Mesendoderm (in vitro differentiated cells): ENCODE data around the gene DPP7.

Source experiments
- DNase-seq: peaks from one replicate; pipeline ENCODE4 v3.0.0; 2013
- H2AK5ac ChIP-seq: 2 replicates; pipeline ENCODE4 v1.6.1; 2013; ENCODE audit warnings: low read length, inconsistent platforms
- H2BK120ac ChIP-seq: 2 replicates; pipeline ENCODE4 v1.6.1; 2013; ENCODE audit warnings: low read depth, mild to moderate bottlenecking, low read length, moderate library complexity, mixed read lengths
- H2BK15ac ChIP-seq: replicated peaks from 2 replicates; pipeline ENCODE4 v1.6.1; 2013; ENCODE audit warnings: low read depth, mild to moderate bottlenecking, moderate library complexity
- H2BK5ac ChIP-seq: 2 replicates; pipeline ENCODE4 v1.6.1; 2013; ENCODE audit warnings: low read length, inconsistent platforms
- H3K18ac ChIP-seq: 2 replicates; pipeline ENCODE4 v1.6.1; 2013; ENCODE audit warnings: mild to moderate bottlenecking, low read length, mixed read lengths
- H3K23ac ChIP-seq: one replicate; pipeline ENCODE4 v1.6.1; 2013; ENCODE audit warnings: low read length
- H3K27ac ChIP-seq: 2 replicates; pipeline ENCODE4 v1.5.1; 2013; ENCODE audit warnings: low read depth, mild to moderate bottlenecking, inconsistent platforms, low read length, moderate library complexity
- H3K27me3 ChIP-seq: 2 replicates; pipeline ENCODE4 v1.6.1; 2013; ENCODE audit warnings: low read length, control low read depth, mild to moderate bottlenecking, inconsistent platforms; ENCODE audit not compliant: insufficient read depth, poor library complexity
- H3K36me3 ChIP-seq: 2 replicates; pipeline ENCODE4 v1.6.1; 2013; ENCODE audit warnings: low read length, inconsistent platforms; ENCODE audit not compliant: control insufficient read depth, insufficient read depth
- H3K4ac ChIP-seq: one replicate; pipeline ENCODE4 v1.6.1; 2013; ENCODE audit warnings: low read depth, mild to moderate bottlenecking, low read length, moderate library complexity
- H3K4me1 ChIP-seq: 2 replicates; pipeline ENCODE4 v1.6.1; 2013; ENCODE audit warnings: low read depth, low read length, inconsistent platforms; ENCODE audit not compliant: control insufficient read depth
- H3K4me2 ChIP-seq: 2 replicates; pipeline ENCODE4 v1.6.1; 2013; ENCODE audit warnings: low read length
- H3K4me3 ChIP-seq: 2 replicates; pipeline ENCODE4 v1.5.1; 2013; ENCODE audit warnings: mild to moderate bottlenecking, low read length
- H3K56ac ChIP-seq: one replicate; pipeline ENCODE4 v1.6.1; 2013; ENCODE audit warnings: low read length
- H3K79me1 ChIP-seq: 2 replicates; pipeline ENCODE4 v1.6.1; 2013; ENCODE audit warnings: low read length, inconsistent platforms
- H3K79me2 ChIP-seq: 2 replicates; pipeline ENCODE4 v1.6.1; 2013; ENCODE audit warnings: mild to moderate bottlenecking, low read length; ENCODE audit not compliant: control insufficient read depth, insufficient read depth
- H3K9ac ChIP-seq: 2 replicates; pipeline ENCODE4 v1.6.1; 2013; ENCODE audit warnings: low read length, inconsistent platforms
- H4K5ac ChIP-seq: one replicate; pipeline ENCODE4 v1.6.1; 2013; ENCODE audit warnings: low read length
- H4K8ac ChIP-seq: one replicate; pipeline ENCODE4 v1.6.1; 2013; ENCODE audit warnings: low read depth, mild to moderate bottlenecking, control low read depth, low read length, moderate library complexity
- WGBS: extraction: QIAGEN DNeasy Blood & Tissue Kit; methylation state at CpG from one replicate; pipeline ENCODE4 v1.1.7; 2013; ENCODE audit warnings: low lambda C conversion rate, missing lambda C conversion rate; ENCODE audit not compliant: insufficient coverage; ENCODE audit errors: extremely low coverage; 5-methylcytosine and 5-hydroxymethylcytosine counted together

Gene DPP7

GRCh38 chr9:137074657-137075274, 39.8 kb downstream of the DPP7 start:
- Histone ChIP-seq H3K27me3 (peaks cover 9% of the 10 kb centered on the region), H3K36me3 (no peaks in the 10 kb centered on the region), H3K4me1 (no peaks in the 10 kb centered on the region), H4K8ac (no peak overlapping the region), H3K79me2 (no peaks in the 10 kb centered on the region), H3K56ac (no peak overlapping the region), H3K79me1 (no peaks in the 10 kb centered on the region), H3K27ac (no peak overlapping the region), H2BK5ac (no peak overlapping the region), H3K23ac (no peak overlapping the region), H3K4me3 (no peak overlapping the region), H3K9ac (no peak overlapping the region), H2AK5ac (no peak overlapping the region), H2BK15ac (no peak overlapping the region), H2BK120ac (no peak overlapping the region), H3K18ac (no peak overlapping the region), H3K4ac (no peak overlapping the region), H4K5ac (no peak overlapping the region), H3K4me2 (no peak overlapping the region)
- no peak for DNase-seq
- WGBS = no CpG with 5 or more reads among the region's 12 CpGs

DNA sequence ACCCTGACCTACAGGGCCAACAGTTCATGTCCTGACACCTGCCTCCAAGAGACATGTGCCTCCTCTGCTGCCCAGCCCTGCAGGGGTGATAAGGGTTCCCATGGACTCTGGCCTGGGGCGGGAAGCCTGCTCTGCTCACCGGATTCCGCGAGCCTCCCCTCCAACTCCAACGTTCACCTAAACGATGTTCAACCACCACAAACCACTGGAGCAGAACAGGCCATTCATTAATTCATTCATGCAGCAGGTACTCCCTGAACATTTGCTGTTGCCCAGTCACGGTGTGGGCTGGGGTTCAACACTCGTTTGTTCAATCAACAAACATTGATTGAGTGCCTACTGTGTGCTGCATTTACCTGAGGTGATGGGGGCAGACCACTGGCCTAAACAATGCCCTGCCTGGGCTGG, 40.5 kb downstream of the DPP7 start:
- H2BK15ac ChIP-seq = no peak overlapping the region
- no peak for DNase-seq
- H3K79me2 ChIP-seq = no peaks in the 10 kb centered on the region
- no peak overlapping the region for H2BK120ac ChIP-seq
- H3K18ac ChIP-seq = no peak overlapping the region
- no peak overlapping the region for H3K4me2 ChIP-seq
- no peak overlapping the region for H3K23ac ChIP-seq
- no peak overlapping the region for H3K9ac ChIP-seq
- H3K79me1 ChIP-seq = peaks cover 2% of the 10 kb centered on the region
- H3K4me1 ChIP-seq = no peaks in the 10 kb centered on the region
- H2AK5ac ChIP-seq = no peak overlapping the region
- H3K27ac ChIP-seq = no peak overlapping the region
- peaks cover 9% of the 10 kb centered on the region for H3K27me3 ChIP-seq
- H4K5ac ChIP-seq = no peak overlapping the region
- no peak overlapping the region for H2BK5ac ChIP-seq
- H3K36me3 ChIP-seq = no peaks in the 10 kb centered on the region
- H3K4me3 ChIP-seq = no peak overlapping the region
- no peak overlapping the region for H3K56ac ChIP-seq
- WGBS = no CpG with 5 or more reads among the region's 8 CpGs
- no peak overlapping the region for H4K8ac ChIP-seq
- no peak overlapping the region for H3K4ac ChIP-seq

GRCh38 chr9:137071282-137071681, 43.3 kb downstream of the DPP7 start:
- Histone ChIP-seq H3K4me2 (no peak overlapping the region), H2BK5ac (no peak overlapping the region), H3K79me1 (peaks cover 2% of the 10 kb centered on the region), H3K4me3 (no peak overlapping the region), H3K56ac (peak overlapping the region; percentile 59), H3K4me1 (no peaks in the 10 kb centered on the region), H4K8ac (no peak overlapping the region), H3K27ac (no peak overlapping the region), H2BK15ac (no peak overlapping the region), H3K18ac (no peak overlapping the region), H3K9ac (peak overlapping the region; percentile 47), H2BK120ac (no peak overlapping the region), H3K79me2 (no peaks in the 10 kb centered on the region), H3K4ac (no peak overlapping the region), H3K23ac (no peak overlapping the region), H3K36me3 (no peaks in the 10 kb centered on the region), H4K5ac (no peak overlapping the region), H3K27me3 (no peaks in the 10 kb centered on the region), H2AK5ac (no peak overlapping the region)
- no peak for DNase-seq
- no CpG with 5 or more reads among the region's 2 CpGs for WGBS

- Histone ChIP-seq H2BK120ac (no peak overlapping the region), H3K27me3 (no peaks in the 10 kb centered on the region), H4K8ac (peak overlapping the region; percentile 41), H2AK5ac (no peak overlapping the region), H4K5ac (no peak overlapping the region), H3K4ac (no peak overlapping the region), H3K4me2 (peak overlapping the region; percentile 21), H3K56ac (peak overlapping the region; percentile 59), H3K23ac (no peak overlapping the region), H3K36me3 (no peaks in the 10 kb centered on the region), H3K79me1 (peaks cover 2% of the 10 kb centered on the region), H2BK15ac (no peak overlapping the region), H3K4me3 (no peak overlapping the region), H3K9ac (peak overlapping the region; percentile 47), H3K27ac (no peak overlapping the region), H2BK5ac (no peak overlapping the region), H3K18ac (peak overlapping the region; percentile 22), H3K4me1 (no peaks in the 10 kb centered on the region), H3K79me2 (no peaks in the 10 kb centered on the region)
- no CpG with 5 or more reads among the region's 6 CpGs for WGBS
- no peak for DNase-seq
These were observed 43.6 kb downstream of the DPP7 start for GRCh38 chr9:137070906-137071275.

DNA sequence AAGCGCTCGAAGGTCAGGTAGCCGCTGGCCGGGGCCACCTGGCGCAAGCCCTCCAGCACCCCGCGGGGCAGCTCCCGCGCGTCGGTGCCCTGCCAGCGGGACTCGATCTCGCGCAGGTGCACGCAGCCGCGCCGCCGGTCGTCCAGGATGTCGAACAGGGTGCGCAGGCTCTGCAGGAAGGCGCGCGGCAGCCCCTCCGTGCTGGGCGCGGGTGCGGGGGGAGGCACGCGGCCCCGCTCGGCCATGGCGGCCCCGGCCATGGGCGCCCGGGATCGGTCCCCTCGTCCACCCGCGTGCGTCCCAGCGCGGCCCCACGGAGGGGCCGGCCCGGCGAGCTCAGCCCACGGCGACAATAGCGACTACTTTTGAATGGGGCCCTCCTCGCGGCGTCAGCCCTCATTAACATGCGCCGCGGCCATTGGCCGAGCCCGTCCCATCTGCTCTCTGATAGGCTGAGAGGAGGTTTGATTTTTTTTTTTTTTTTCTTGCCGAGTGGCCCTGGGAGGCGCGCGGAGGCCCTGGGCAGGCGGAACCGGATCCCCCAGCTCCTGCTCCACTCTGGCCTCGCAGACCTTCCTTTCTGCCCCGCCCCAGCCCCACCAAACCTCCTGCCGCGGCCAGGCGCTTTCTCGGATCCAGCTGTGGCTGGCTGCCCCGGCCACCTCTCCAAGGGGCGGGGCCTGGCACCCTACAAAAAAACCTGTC, 44.2 kb downstream of the DPP7 start, which contains the start of gene SAPCD2:
Gene SAPCD2 (minus strand): TSS at position 357 of the 705 bp plus-strand sequence. CDS start 97 bp downstream, at position 260.
- no peak within 1 kb of the TSS for H3K23ac ChIP-seq
- WGBS = no CpG with 5 or more reads among the region's 74 CpGs
- peak within 1 kb of the TSS; percentile 82 for H3K56ac ChIP-seq

More for the DNA sequence above, 44.2 kb downstream of the DPP7 start, which contains the start of gene SAPCD2:
- Histone ChIP-seq H4K5ac (no peak within 1 kb of the TSS), H2BK5ac (no peak within 1 kb of the TSS), H3K27me3 (no peaks in the 10 kb centered on the region), H3K4me3 (peak within 1 kb of the TSS; percentile 22), H3K4me2 (peak within 1 kb of the TSS; percentile 54), H3K79me1 (peaks cover 2% of the 10 kb centered on the region), H3K27ac (no peak within 1 kb of the TSS), H4K8ac (peak within 1 kb of the TSS; percentile 41), H3K18ac (peak within 1 kb of the TSS; percentile 22), H2BK120ac (no peak within 1 kb of the TSS), H3K36me3 (no peaks in the 10 kb centered on the region), H3K4me1 (no peaks in the 10 kb centered on the region), H3K4ac (no peak within 1 kb of the TSS), H2AK5ac (no peak within 1 kb of the TSS), H3K79me2 (no peaks in the 10 kb centered on the region), H2BK15ac (no peak within 1 kb of the TSS), H3K9ac (peak within 1 kb of the TSS; percentile 65)
- DNase-seq = peak; percentile 94
